Peyer's patch (tissue), 4 donors: ENCODE data around the gene GALNT9. TPM values are rescaled to one million over a fixed set of nuclear protein-coding genes. Genes with fewer than 3 reads are reported as not detected.

Experiments
- DNase-seq, 3 donors: peaks; one replicate each; pipeline ENCODE4 v3.0.0-alpha.2; 2017 to 2019
- H3K27ac ChIP-seq, 4 donors: fragments of 200-600 bp; sonication (generic); one replicate each; pipeline ENCODE4 v1.5.1; 2016 to 2019
- H3K27me3 ChIP-seq, 2 donors: fragments of 200-600 bp; sonication (generic); one replicate each; pipeline ENCODE4 v1.5.1; 2019
- H3K36me3 ChIP-seq, 3 donors: fragments of 200-600 bp; sonication (generic); one replicate each; pipeline ENCODE4 v1.5.1; 2016 to 2019
- H3K4me1 ChIP-seq, 4 donors: fragments of 200-600 bp; sonication (generic); one replicate each; pipeline ENCODE4 v1.5.1; 2016 to 2019
- H3K4me3 ChIP-seq, 4 donors: fragments of 200-600 bp; sonication (generic); 1 replicate in 3 of 4; 2 replicates in 1 of 4; pipeline ENCODE4 v1.5.1; 2016 to 2019; ENCODE audit warnings: mild to moderate bottlenecking in 1 of 4
- H3K9me3 ChIP-seq, 4 donors: fragments of 200-600 bp; sonication (generic); one replicate each; pipeline ENCODE4 v1.5.1; 2016 to 2019; ENCODE audit warnings: mild to moderate bottlenecking in 1 of 4
- CTCF ChIP-seq, 6 experiments: fragments of 450-650 bp in 4 of 6; fragments of 200-600 bp in 2 of 6; sonication (generic) in 1 of 6; IDR thresholded peaks; one replicate each; pipeline ENCODE4 v1.5.1; 2017 to 2019; ENCODE audit warnings: antibody characterized with exemption in 6 of 6, mild to moderate bottlenecking in 3 of 6, moderate library complexity in 1 of 6
- POLR2A ChIP-seq, 2 donors: fragments of 450-650 bp; IDR thresholded peaks; one replicate each; pipeline ENCODE4 v1.5.1; 2017; ENCODE audit warnings: antibody characterized with exemption in 2 of 2, mild to moderate bottlenecking in 2 of 2, moderate library complexity in 2 of 2
- total RNA-seq, 4 donors: library from RNA; depleted of rRNA; stranded (reverse); fragments of >200 nt; gene quantifications; one replicate each; pipeline ENCODE4 v1.1.0, GENCODE V29; 2016

The GALNT9 gene
- total RNA-seq, 4 donors from 2014 or later = not detected

- no peaks in the 10 kb centered on the region for H3K27me3 ChIP-seq
- no peaks in the 10 kb centered on the region for H3K4me1 ChIP-seq
- no peak overlapping the region for H3K27ac ChIP-seq
- no peaks in the 10 kb centered on the region for H3K36me3 ChIP-seq
- TF ChIP-seq POLR2A (IDR thresholded peaks at IDR 0.05) = no peak
- no peak for TF ChIP-seq CTCF (IDR thresholded peaks at IDR 0.05)
- no peak for DNase-seq
- no peak overlapping the region for H3K4me3 ChIP-seq
- no peaks in the 10 kb centered on the region for H3K9me3 ChIP-seq
Measured at GRCh38 chr12:132171968-132172521, 157.3 kb downstream of the GALNT9 start.

- Histone ChIP-seq H3K4me1 (no peaks in the 10 kb centered on the region), H3K27ac (no peak overlapping the region), H3K9me3 (no peaks in the 10 kb centered on the region), H3K27me3 (no peaks in the 10 kb centered on the region), H3K36me3 (no peaks in the 10 kb centered on the region), H3K4me3 (no peak overlapping the region)
- no peak for TF ChIP-seq CTCF (IDR thresholded peaks at IDR 0.05)
- no peak for TF ChIP-seq POLR2A (IDR thresholded peaks at IDR 0.05)
- DNase-seq = no peak
Measured at GRCh38 chr12:132171293-132171967, 158.0 kb downstream of the GALNT9 start.

- Histone ChIP-seq H3K36me3 (no peaks in the 10 kb centered on the region), H3K27me3 (no peaks in the 10 kb centered on the region), H3K9me3 (no peaks in the 10 kb centered on the region), H3K4me1 (no peaks in the 10 kb centered on the region), H3K4me3 (no peak overlapping the region), H3K27ac (no peak overlapping the region)
- no peak for DNase-seq
- TF ChIP-seq POLR2A (IDR thresholded peaks at IDR 0.05) (no peak), CTCF (IDR thresholded peaks at IDR 0.05) (no peak)
Measured at GRCh38 chr12:132170637-132171292, 158.6 kb downstream of the GALNT9 start.

- TF ChIP-seq CTCF (IDR thresholded peaks at IDR 0.05) = no peak
- TF ChIP-seq POLR2A (IDR thresholded peaks at IDR 0.05) = no peak
- no peak overlapping the region for H3K27ac ChIP-seq
- no peaks in the 10 kb centered on the region for H3K27me3 ChIP-seq
- H3K4me3 ChIP-seq = no peak overlapping the region
- H3K9me3 ChIP-seq = no peaks in the 10 kb centered on the region
- no peaks in the 10 kb centered on the region for H3K36me3 ChIP-seq
- H3K4me1 ChIP-seq = no peaks in the 10 kb centered on the region
- no peak for DNase-seq
Measured at GRCh38 chr12:132170094-132170636, 159.2 kb downstream of the GALNT9 start.

- Histone ChIP-seq H3K4me1 (no peaks in the 10 kb centered on the region), H3K27ac (no peak overlapping the region), H3K27me3 (no peaks in the 10 kb centered on the region), H3K36me3 (no peaks in the 10 kb centered on the region), H3K9me3 (no peaks in the 10 kb centered on the region), H3K4me3 (no peak overlapping the region)
- no peak for DNase-seq
- TF ChIP-seq POLR2A (IDR thresholded peaks at IDR 0.05) = no peak
- no peak for TF ChIP-seq CTCF (IDR thresholded peaks at IDR 0.05)
Measured at GRCh38 chr12:132169376-132169775, 160.0 kb downstream of the GALNT9 start.
